AG09319 (cell line): Measurements from ENCODE around the gene P3R3URF.

Source experiments
- DNase-seq: peaks from one replicate; pipeline ENCODE4 v3.0.0-alpha.2; 2010; ENCODE audit warnings: low read depth; ENCODE audit errors: extremely low read depth
- CTCF ChIP-seq: IDR thresholded peaks from 2 replicates; pipeline ENCODE4 v1.5.1; 2011; ENCODE audit warnings: low read depth, mild to moderate bottlenecking, inconsistent platforms, low read length, moderate library complexity

Gene P3R3URF

GRCh38 chr1:46218443-46218842, 42.2 kb upstream of the P3R3URF start:
- DNase-seq, result no peak
- TF ChIP-seq CTCF, result no peak

- TF ChIP-seq CTCF, result no peak
- no peak for DNase-seq
Measured at GRCh38 chr1:46215504-46215903, 39.2 kb upstream of the P3R3URF start.

GRCh38 chr1:46211051-46211450, 34.8 kb upstream of the P3R3URF start:
- DNase-seq, result no peak
- no peak for TF ChIP-seq CTCF

GRCh38 chr1:46210561-46210960, 34.3 kb upstream of the P3R3URF start:
- no peak for TF ChIP-seq CTCF
- no peak for DNase-seq

GRCh38 chr1:46206399-46206798, 30.1 kb upstream of the P3R3URF start:
- DNase-seq, result no peak
- TF ChIP-seq CTCF, result no peak

GRCh38 chr1:46205791-46206190, 29.5 kb upstream of the P3R3URF start:
- TF ChIP-seq CTCF, result no peak
- no peak for DNase-seq

- no peak for TF ChIP-seq CTCF
- no peak for DNase-seq
Measured at GRCh38 chr1:46205141-46205540, 28.9 kb upstream of the P3R3URF start.
